Midbrain (tissue), 1 donor: ENCODE measurements around the gene CACNA1B.
"Not testable (repeated sequence)": the region's sequence is repeated elsewhere in the genome, so short reads cannot be mapped to it uniquely, and the experiment has no call there.

Experiments used
- DNase-seq: peaks from one replicate; lab custom pipeline; 2025; lab: John Stamatoyannopoulos, UW

The CACNA1B gene

GRCh38 chr9:138143491-138143890 is 265.9 kb downstream of the CACNA1B start:
- not testable (repeated sequence) for DNase-seq

GRCh38 chr9:138147556-138147955 is 270.0 kb downstream of the CACNA1B start:
- DNase-seq = not testable (repeated sequence)

- DNase-seq = not testable (repeated sequence)
Observed at GRCh38 chr9:138149672-138150656, 272.4 kb downstream of the CACNA1B start.

GRCh38 chr9:138155788-138156187 is 278.2 kb downstream of the CACNA1B start:
- DNase-seq = not testable (repeated sequence)

- not testable (repeated sequence) for DNase-seq
Observed at GRCh38 chr9:138166793-138167192, 289.2 kb downstream of the CACNA1B start.
